ENCODE data around the gene GOLPH3.
A peak's percentile ranks its signal among the peaks of the same experiment; 100 is the strongest.

The GOLPH3 gene

DNA sequence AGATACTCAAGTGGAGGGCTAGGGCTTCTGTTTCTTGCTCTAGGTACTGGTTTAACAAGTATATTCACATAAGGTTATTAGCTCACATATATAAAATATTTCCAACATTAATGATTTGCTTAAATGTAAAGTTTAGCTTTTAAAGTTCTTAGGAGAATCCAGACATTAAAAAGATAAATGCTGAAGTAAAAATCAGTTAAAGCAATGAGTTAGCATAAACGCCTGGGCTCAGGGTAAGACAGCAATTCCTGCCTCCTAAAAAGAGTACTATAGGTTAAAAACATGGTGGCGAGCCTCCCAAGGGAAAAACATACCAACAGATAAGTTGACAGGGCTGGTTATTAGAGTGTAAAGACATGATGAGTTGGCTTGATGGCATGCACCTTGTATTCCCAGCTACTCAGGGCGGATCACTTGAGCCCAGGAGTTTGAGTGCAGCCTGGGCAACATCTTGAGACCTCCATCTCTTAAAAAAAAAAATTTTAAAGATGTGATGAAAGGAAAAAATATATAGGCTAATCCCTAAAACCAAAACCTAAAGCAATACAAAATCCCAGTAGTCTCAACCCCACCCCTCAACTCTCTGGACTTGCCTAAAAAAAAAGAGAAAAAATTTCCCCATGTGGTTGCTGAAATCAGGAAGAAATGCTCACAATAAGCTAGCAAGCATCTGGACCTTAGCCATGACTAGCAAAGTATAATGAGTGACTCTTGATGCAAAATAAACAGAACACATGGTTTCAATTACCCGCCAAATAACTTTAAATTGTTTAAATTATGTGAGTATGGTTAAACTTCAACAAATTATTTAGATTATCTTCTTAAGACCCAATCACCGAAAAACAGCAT is 3.6 kb downstream of the GOLPH3 start:
- peak; percentile 1 for DNase-seq

DNA sequence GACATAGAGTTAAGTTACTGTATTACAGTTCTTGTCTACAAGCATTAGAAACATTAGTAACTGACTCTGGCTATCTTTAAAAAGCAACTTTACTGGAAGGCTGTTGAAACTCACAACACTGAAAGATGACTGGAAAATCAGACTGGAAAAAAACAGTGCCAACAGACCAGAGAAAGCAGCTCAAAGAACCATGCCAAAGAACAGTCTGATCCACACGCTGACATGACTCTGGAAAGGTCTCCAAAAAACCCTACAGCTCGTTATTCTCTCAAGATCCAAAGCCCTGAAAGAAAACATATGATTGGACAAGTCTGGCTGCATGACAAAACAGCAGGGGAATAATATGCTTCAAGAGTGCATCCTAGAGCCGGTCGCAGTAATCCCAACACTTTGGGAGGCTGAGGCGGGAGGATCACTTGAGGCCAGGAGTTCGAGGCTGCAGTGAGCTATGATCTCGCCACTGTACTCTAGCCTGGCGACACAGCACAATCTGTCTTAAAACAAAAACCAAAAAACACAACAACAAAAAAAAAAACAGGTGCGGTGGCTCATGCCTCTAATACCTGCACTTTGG is 5.6 kb downstream of the GOLPH3 start:
- no peak for DNase-seq

- no peak for DNase-seq
These were observed 8.5 kb downstream of the GOLPH3 start for GRCh38 chr5:32165597-32165996.

GRCh38 chr5:32163785-32164184 is 10.3 kb downstream of the GOLPH3 start:
- no peak for DNase-seq

DNA sequence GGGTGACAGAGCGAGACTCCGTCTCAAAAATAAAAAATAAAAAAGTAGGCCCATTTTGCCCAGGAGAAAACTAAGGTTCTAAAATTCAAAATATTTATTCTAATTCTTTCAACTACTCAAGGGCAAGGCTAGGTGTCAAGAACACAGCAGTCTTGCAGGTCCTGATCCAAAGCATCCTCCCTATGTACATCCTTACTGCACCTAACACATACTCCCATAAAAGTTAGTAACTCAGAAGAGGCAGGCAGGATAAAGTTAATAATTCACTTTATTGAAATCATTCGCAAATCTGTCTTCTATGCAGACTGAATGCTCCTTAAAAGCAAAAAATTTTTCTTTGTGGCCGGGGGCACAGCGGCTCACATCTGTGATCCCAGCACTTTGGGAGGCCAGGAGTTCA is 11.1 kb downstream of the GOLPH3 start:
- DNase-seq, result no peak

DNA sequence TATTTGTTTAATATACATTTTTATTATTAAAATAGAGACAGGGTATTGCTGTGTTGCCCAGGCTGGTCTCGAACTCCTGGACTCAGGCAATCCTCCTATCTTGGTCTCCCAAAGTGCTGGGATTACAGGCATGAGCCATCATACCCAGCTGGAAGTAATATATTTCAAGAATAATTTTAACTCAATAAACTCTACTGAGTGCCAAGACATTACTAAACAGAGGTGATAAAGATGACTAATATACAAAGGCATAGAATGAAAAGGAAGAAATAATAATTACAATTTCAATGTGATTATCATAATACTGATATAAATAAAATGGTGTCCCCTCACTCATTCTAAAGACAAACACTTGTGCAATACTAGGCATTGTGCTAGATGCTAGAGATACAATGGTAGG is 13.9 kb downstream of the GOLPH3 start:
- DNase-seq, result no peak

GRCh38 chr5:32159328-32160072 is 14.6 kb downstream of the GOLPH3 start:
- DNase-seq, result no peak

- DNase-seq, result no peak
These were observed 15.5 kb downstream of the GOLPH3 start for GRCh38 chr5:32158679-32158975.

DNA sequence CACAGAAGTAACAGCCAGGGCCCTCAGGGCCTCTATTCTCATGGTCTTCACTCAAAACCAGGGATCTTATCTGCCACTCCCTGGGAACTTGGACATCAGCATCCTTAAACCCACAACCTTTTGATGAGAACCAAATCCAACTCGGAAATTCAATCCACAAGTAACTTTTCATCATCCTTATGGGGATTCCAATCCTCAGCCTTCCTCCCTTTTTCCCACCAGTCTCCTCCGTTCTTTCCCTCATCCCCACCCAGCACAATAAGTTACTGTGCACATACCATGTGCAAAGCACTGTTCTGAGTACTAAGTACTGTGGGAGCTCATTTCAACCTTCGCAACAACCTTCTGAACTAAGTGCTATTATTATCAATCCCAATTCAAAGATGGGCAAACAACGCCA is 17.0 kb downstream of the GOLPH3 start:
- no peak for DNase-seq

DNA sequence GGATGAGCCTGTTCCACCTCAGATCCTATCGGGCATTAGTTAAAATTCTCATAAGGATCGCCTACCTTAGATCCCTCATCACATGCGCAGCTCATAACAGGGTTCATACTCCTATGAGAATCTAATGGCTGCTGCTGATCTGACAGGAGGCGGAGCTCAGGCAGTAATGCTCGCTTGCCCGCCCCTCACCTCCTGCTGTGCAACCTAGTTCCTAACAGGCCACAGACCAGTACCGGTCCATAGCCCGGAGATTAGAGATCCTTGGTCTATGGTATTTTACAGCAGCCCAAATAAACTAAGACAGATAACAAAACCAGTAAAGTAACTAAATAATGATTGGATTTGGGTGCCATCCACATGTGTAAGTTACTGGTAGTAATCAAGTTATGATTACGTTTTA is 17.5 kb downstream of the GOLPH3 start:
- no peak for DNase-seq

DNA sequence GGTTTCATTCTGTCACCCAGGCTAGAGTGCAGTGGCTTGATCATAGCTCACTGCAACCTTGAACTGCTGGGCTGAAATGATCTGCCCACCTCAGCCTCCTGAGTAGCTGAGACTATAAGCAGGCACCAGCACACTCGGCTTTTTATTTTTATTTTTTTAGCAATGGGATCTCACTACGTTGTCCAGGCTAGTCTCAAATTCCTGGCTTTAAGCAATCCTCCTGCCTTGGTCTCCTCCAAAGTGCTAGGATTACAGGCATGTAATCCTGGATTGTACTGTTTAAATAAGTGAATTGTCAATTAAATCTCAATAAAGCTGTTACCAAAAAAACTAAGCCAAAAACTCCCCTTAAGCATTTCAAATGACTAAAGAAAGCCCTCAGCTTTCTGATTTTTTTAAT is 18.9 kb downstream of the GOLPH3 start:
- DNase-seq, result no peak

GRCh38 chr5:32153723-32154122 is 20.4 kb downstream of the GOLPH3 start:
- DNase-seq, result no peak

DNA sequence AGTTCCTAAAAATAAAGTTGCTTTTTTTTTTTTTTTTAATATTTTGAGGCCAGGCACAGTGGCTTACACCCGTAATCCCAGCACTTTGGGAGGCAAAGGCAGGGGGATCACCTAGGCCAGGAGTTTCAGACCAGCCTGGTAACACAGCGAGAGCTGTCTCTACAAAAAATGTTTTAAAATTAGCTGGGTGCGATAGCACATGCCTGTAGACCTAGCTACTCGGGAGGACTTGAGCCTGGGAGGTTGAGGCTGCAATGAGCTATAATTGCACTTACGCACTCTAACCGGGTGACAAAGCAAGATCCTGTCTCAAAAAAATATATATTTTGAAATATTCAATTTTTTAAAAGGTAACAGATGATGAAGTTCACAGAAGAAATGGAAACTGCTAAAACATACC is 22.9 kb downstream of the GOLPH3 start:
- no peak for DNase-seq

- no peak for DNase-seq
These were observed 23.8 kb downstream of the GOLPH3 start for GRCh38 chr5:32150366-32150765.

- no peak for DNase-seq
These were observed 26.2 kb downstream of the GOLPH3 start for GRCh38 chr5:32147959-32148358.

GRCh38 chr5:32147236-32147635 is 26.9 kb downstream of the GOLPH3 start:
- no peak for DNase-seq

DNA sequence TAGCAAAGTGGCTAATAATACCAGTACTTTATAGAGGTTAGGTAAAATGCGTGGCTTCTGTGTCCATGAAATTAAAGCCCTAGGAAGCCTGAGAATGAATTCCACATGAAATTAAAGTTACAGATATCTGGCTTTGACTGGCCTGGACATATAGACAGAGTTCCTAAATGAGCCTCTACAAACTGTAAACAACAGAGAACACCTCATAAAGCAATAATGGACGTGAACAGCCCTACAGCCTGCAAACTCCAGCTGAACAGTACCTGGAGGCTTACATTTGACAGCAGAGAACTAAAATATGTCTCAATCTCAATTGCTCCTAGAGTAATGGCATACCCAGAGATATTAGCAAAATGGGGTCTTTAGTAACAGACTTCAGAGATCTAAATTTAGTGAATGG is 28.7 kb downstream of the GOLPH3 start:
- DNase-seq, result no peak

- DNase-seq, result no peak
These were observed 29.5 kb downstream of the GOLPH3 start for GRCh38 chr5:32144378-32145207.

DNA sequence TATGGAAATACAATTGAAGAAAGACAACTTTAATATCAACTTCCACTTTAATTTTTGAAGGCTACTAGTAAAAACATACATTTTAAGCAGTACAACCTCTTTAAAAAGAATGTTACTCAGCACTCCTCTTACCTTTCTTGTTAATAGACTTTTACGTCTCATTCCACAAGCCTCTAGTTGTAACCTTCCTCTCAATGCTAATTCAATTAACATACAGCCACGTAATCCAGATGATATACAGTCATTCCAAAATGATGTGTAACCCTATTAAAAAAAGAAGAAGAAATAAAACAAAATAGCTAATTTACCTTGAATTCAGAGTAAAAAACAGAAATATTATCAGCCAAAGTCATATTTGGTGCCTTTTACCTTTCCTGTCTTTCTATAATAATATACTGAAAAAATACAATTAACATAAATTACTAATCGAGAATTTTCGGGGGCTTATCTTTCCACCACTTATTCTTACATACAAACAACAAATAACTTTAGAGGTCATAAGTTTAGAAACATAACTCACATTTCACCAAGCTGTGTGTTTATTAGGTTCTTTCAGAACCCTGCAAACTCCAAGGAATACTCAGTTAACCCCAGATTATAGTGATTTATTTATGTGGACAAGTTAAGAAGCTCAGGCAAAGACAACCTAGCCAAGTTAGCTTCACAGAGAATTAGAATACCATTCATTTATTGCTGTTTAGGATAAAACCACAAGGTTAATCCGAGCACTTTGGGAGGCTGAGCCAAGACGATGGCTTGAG is 30.3 kb downstream of the GOLPH3 start:
- DNase-seq, result no peak

- no peak for DNase-seq
These were observed 35.2 kb downstream of the GOLPH3 start for GRCh38 chr5:32138839-32139493.

GRCh38 chr5:32136342-32136741 is 37.8 kb downstream of the GOLPH3 start:
- DNase-seq, result no peak

DNA sequence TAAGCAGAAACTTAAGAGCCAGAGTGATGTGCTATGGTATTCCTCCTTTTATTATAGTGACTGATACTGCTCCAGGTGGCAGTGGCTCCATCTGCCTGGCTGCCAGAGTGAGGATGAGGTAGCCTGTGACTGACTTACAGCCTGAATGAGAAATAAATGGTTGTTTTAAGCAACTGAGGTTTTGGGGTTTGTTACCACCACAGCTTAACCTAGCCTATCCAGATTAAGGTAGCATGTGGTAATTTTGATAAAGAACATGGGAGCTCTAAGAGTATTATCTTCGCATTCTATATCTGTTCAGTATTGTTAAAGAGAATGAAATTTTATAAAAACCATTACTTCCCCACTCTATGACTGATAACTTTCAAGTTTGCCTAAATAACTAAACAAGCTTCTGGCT is 39.0 kb downstream of the GOLPH3 start:
- no peak for DNase-seq

All from COR-L47 (cell line).